B cell (primary cell): ENCODE data around the gene STMN3. TPM values are rescaled to one million over a fixed set of nuclear protein-coding genes. Genes with fewer than 3 reads are reported as not detected.

ENCODE experiments used
- ATAC-seq: fragments of 200-7000 bp; cut with Tn5 transposase; one replicate; pipeline ENCODE4 v1.10.0; 2021; ENCODE audit warnings: low read depth, mild to moderate bottlenecking, moderate number of reproducible peaks, moderate library complexity
- CTCF ChIA-PET: fragments of 350-600 bp; sonication (Branson Sonifier 250); formaldehyde crosslinking; loops from one replicate; lab custom pipeline; 2021; ENCODE audit warnings: antibody characterized with exemption, inconsistent platforms; lab: Charles Lee
- POLR2A ChIA-PET: fragments of 350-600 bp; sonication (Branson Sonifier 250); formaldehyde crosslinking; loops from one replicate; lab custom pipeline; 2021; ENCODE audit warnings: antibody characterized with exemption; lab: Charles Lee
- DNase-seq: peaks from one replicate; pipeline ENCODE4 v3.0.0; 2013
- H2AFZ ChIP-seq: 2 replicates; pipeline ENCODE4 v1.6.1; 2012; ENCODE audit warnings: mild to moderate bottlenecking, low read depth, low read length; ENCODE audit not compliant: insufficient read depth, poor library complexity, severe bottlenecking
- H3K27ac ChIP-seq, 2 donors: 1 replicate in 1 of 2; 2 replicates in 1 of 2; pipeline ENCODE4 v1.5.1; 2012 to 2013; ENCODE audit warnings: low read length in 2 of 2, mild to moderate bottlenecking in 2 of 2, moderate library complexity in 1 of 2
- H3K27me3 ChIP-seq, 4 experiments: fragments of 200-600 bp in 1 of 4; sonication (generic) in 1 of 4; replicated peaks in 1 of 4; 1 replicate in 2 of 4; 2 replicates in 2 of 4; pipeline versions ENCODE4 v1.6.1 to v1.7.0; 2013 to 2016; ENCODE audit warnings: low read length in 3 of 4, mild to moderate bottlenecking in 2 of 4, mixed read lengths in 1 of 4, moderate library complexity in 1 of 4; ENCODE audit not compliant: insufficient read depth in 4 of 4, control insufficient read depth in 3 of 4; ENCODE audit errors: control extremely low read depth in 1 of 4
- H3K36me3 ChIP-seq, 2 experiments: replicated peaks in 1 of 2; 1 replicate in 1 of 2; 2 replicates in 1 of 2; pipeline versions ENCODE4 v1.6.1 to v1.7.1; 2013; ENCODE audit warnings: low read length in 1 of 2; ENCODE audit not compliant: insufficient read depth in 2 of 2, control insufficient read depth in 1 of 2; ENCODE audit errors: control extremely low read depth in 1 of 2, extremely low read depth in 1 of 2
- H3K4me1 ChIP-seq, 2 donors: fragments of 200-600 bp in 1 of 2; sonication (generic) in 1 of 2; 1 replicate in 1 of 2; 2 replicates in 1 of 2; pipeline versions ENCODE4 v1.5.1 to v1.6.1; 2013 to 2017; ENCODE audit warnings: low read length in 2 of 2; ENCODE audit not compliant: control insufficient read depth in 2 of 2, insufficient read depth in 2 of 2
- H3K4me2 ChIP-seq: replicated peaks from 2 replicates; pipeline ENCODE3; 2012; ENCODE audit warnings: mild to moderate bottlenecking, low read depth, low read length; ENCODE audit not compliant: poor library complexity, severe bottlenecking
- H3K4me3 ChIP-seq, 5 experiments: fragments of 200-600 bp in 1 of 5; sonication (generic) in 1 of 5; 1 replicate in 3 of 5; 2 replicates in 2 of 5; pipeline versions ENCODE4 v1.5.1 to v1.7.0; 2011 to 2016; ENCODE audit warnings: low read length in 4 of 5, mild to moderate bottlenecking in 4 of 5, low read depth in 2 of 5, control low read depth in 1 of 5, moderate library complexity in 1 of 5; ENCODE audit not compliant: insufficient read depth in 1 of 5; ENCODE audit errors: control extremely low read depth in 1 of 5, extremely low read depth in 1 of 5
- H3K79me2 ChIP-seq: fragments of 200-600 bp; sonication (generic); one replicate; pipeline ENCODE4 v1.6.0; 2016; ENCODE audit warnings: low read length; ENCODE audit not compliant: control insufficient read depth, insufficient read depth
- H3K9ac ChIP-seq: fragments of 200-600 bp; sonication (generic); 2 replicates; pipeline ENCODE4 v1.6.1; 2017; ENCODE audit warnings: mild to moderate bottlenecking, low read length, moderate library complexity
- H3K9me3 ChIP-seq, 3 donors: one replicate each; pipeline versions ENCODE4 v1.6.1 to v1.7.1; 2013; ENCODE audit warnings: low read length in 2 of 3; ENCODE audit not compliant: control insufficient read depth in 2 of 3, insufficient read depth in 1 of 3; ENCODE audit errors: control extremely low read depth in 1 of 3
- H4K20me1 ChIP-seq: 2 replicates; pipeline ENCODE4 v1.6.0; 2012; ENCODE audit warnings: mild to moderate bottlenecking, low read length; ENCODE audit not compliant: insufficient read depth, control insufficient read depth, poor library complexity, severe bottlenecking
- H3K27ac Mint-ChIP-seq: one replicate; pipeline ENCODE4 v1.8.0; 2021; ENCODE audit warnings: mixed read lengths
- H3K27me3 Mint-ChIP-seq: one replicate; pipeline ENCODE4 v1.8.0; 2021; ENCODE audit warnings: mixed read lengths
- H3K4me1 Mint-ChIP-seq: one replicate; pipeline ENCODE4 v1.8.0; 2021; ENCODE audit warnings: mixed read lengths
- H3K4me3 Mint-ChIP-seq: one replicate; pipeline ENCODE4 v1.8.0; 2021; ENCODE audit warnings: mixed read lengths
- H3K9me3 Mint-ChIP-seq: one replicate; pipeline ENCODE4 v1.8.0; 2022; ENCODE audit warnings: mixed read lengths; ENCODE audit not compliant: insufficient read depth
- WGBS: methylation state at CpG from one replicate; pipeline ENCODE4 v1.1.5; 2013; ENCODE audit warnings: missing lambda C conversion rate; ENCODE audit not compliant: insufficient coverage; 5-methylcytosine and 5-hydroxymethylcytosine counted together
- intact Hi-C: fragments of 100-400 bp; cut with micrococcal nuclease; formaldehyde crosslinking; loops from one replicate; pipeline ENCODE4 v1.10.0; 2022
- polyA minus RNA-seq: library from RNA; depleted of rRNA, polyadenylated mRNA; stranded (reverse); fragments of >200 nt; gene quantifications from 2 replicates; pipeline ENCODE4 v1.2.3, GENCODE V29; 2012
- polyA plus RNA-seq: library from polyadenylated mRNA; depleted of rRNA; stranded (reverse); fragments of >200 nt; gene quantifications from 2 replicates; pipeline ENCODE4 v1.2.3, GENCODE V29; 2012
- total RNA-seq, 2 donors: library from RNA; stranded (reverse); fragments of 120-200 nt in 1 of 2; gene quantifications; 1 replicate in 1 of 2; 2 replicates in 1 of 2; pipeline versions ENCODE4 v1.2.3 to v1.2.4, GENCODE V29; 2013 to 2022
- TF ChIP-seq, protein P1 (sequence below): fragments of 200-600 bp; IDR thresholded peaks from one replicate; pipeline ENCODE4 v1.8.0; 2022; ENCODE audit warnings: antibody characterized with exemption, mild to moderate bottlenecking

Gene STMN3
- total RNA-seq (32.2 and 35.0 TPM in 2 replicates), polyA plus RNA-seq (56.4 and 59.4 TPM in 2 replicates), polyA minus RNA-seq (8.6 and 20.9 TPM in 2 replicates)
- total RNA-seq (2013): 41.9 TPM

- H3K9me3 Mint-ChIP-seq: no peaks in the 10 kb centered on the region
- ChIA-PET POLR2A (interaction anchor here (0.7 kb wide), 3 partner anchors 11 to 114 kb away, joined by 3 to 5 read pairs (median 3); partner anchors contain the start of gene GMEB2), CTCF (interaction anchor here (0.7 kb wide), 1 partner anchor 11 kb away, joined by 5 read pairs; no protein-coding TSS in a partner anchor)
- Histone ChIP-seq H3K4me1 (peaks cover 23 to 38% of the 10 kb centered on the region in 2 donors), H3K27ac (no peak within 1 kb of the TSS), H3K4me3 (peak within 1 kb of the TSS in 4 of 5 experiments; percentile 28 to 59 (median 48)), H3K79me2 (no peaks in the 10 kb centered on the region), H3K9me3 (peaks cover 0 to 4% (median 0%) of the 10 kb centered on the region in 3 donors), H4K20me1 (no peaks in the 10 kb centered on the region), H3K4me2 (peak within 1 kb of the TSS; percentile 92), H2AFZ (peak within 1 kb of the TSS; percentile 73), H3K36me3 (no peaks in the 10 kb centered on the region), H3K27me3 (peaks cover 0 to 31% (median 11%) of the 10 kb centered on the region in 4 experiments), H3K9ac (peak within 1 kb of the TSS; percentile 56)
- peak within 1 kb of the TSS; percentile 75 for H3K4me3 Mint-ChIP-seq
- H3K4me1 Mint-ChIP-seq: peaks cover 18% of the 10 kb centered on the region
- TF ChIP-seq, protein P1, sequence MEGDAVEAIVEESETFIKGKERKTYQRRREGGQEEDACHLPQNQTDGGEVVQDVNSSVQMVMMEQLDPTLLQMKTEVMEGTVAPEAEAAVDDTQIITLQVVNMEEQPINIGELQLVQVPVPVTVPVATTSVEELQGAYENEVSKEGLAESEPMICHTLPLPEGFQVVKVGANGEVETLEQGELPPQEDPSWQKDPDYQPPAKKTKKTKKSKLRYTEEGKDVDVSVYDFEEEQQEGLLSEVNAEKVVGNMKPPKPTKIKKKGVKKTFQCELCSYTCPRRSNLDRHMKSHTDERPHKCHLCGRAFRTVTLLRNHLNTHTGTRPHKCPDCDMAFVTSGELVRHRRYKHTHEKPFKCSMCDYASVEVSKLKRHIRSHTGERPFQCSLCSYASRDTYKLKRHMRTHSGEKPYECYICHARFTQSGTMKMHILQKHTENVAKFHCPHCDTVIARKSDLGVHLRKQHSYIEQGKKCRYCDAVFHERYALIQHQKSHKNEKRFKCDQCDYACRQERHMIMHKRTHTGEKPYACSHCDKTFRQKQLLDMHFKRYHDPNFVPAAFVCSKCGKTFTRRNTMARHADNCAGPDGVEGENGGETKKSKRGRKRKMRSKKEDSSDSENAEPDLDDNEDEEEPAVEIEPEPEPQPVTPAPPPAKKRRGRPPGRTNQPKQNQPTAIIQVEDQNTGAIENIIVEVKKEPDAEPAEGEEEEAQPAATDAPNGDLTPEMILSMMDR: no peak
- no peak within 1 kb of the TSS for H3K27ac Mint-ChIP-seq
- H3K27me3 Mint-ChIP-seq: no peaks in the 10 kb centered on the region
- ATAC-seq (peak; percentile 46), DNase-seq (peak; percentile 77)
- intact Hi-C loops: no loop called here
- WGBS: under 1% methylated on average over 46 of the region's 73 CpGs
These were observed at the start of gene STMN3 for GRCh38 chr20:63653041-63653973. STMN3 (minus strand) TSS chr20:63653424; CDS start chr20:63653345, 79 bp downstream.
